ENCODE measurements around the gene MACROD2.

MACROD2 gene

DNA sequence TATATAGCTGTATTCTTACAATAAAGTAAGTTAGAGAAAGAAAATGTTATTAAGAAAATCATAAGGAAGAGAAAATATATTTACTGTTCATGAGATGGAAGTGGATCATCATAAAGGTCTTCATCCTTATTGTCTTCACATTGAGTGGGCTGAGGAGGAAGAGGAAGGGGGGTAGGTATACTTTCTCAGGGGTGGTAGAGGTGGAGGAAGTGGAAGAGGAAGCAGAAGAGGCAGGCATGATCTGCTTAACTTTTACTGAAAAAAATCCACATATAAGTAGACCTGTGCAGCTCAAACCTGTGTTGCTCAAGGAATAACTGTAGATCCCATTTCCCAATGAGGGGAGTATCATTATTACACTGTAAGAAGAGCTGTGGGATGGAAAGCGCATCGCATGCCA, 1863.7 kb downstream of the MACROD2 start:
- H3K4me3 ChIP-seq (ENCODE audit: low read depth, low read length): no peak overlapping the region
- TF ChIP-seq, protein P1, sequence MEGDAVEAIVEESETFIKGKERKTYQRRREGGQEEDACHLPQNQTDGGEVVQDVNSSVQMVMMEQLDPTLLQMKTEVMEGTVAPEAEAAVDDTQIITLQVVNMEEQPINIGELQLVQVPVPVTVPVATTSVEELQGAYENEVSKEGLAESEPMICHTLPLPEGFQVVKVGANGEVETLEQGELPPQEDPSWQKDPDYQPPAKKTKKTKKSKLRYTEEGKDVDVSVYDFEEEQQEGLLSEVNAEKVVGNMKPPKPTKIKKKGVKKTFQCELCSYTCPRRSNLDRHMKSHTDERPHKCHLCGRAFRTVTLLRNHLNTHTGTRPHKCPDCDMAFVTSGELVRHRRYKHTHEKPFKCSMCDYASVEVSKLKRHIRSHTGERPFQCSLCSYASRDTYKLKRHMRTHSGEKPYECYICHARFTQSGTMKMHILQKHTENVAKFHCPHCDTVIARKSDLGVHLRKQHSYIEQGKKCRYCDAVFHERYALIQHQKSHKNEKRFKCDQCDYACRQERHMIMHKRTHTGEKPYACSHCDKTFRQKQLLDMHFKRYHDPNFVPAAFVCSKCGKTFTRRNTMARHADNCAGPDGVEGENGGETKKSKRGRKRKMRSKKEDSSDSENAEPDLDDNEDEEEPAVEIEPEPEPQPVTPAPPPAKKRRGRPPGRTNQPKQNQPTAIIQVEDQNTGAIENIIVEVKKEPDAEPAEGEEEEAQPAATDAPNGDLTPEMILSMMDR (IDR thresholded peaks at IDR 0.05; ENCODE audit: low read depth, low read length, missing control alignments): no peak
- in situ Hi-C loops (cut with HindIII; ENCODE audit: low sequenced_read_pairs): no loop called here
- no peak for DNase-seq (ENCODE audit: low read depth)

DNA sequence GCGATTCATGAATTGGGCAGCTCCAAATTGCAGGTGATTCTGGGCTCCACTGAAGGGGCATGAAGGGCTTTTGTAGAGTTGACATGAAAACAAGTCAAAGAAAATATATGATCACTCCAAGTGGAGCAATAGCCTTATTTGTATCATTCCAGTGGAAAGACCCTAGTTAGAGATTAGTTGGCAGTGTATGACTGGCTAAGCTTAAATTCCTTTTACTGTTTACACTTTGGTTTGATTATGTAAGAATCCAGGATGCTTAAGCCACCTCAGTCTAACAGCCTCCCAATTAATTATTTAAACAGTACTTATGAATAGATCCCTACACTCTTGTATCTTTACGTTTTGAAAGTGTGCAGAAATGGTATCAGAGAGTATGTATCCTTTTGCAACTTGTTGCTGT, 1865.5 kb downstream of the MACROD2 start:
- no peak for DNase-seq (ENCODE audit: low read depth)
- H3K4me3 ChIP-seq (ENCODE audit: low read depth, low read length): no peak overlapping the region
- in situ Hi-C loops (cut with HindIII; ENCODE audit: low sequenced_read_pairs): no loop called here
- TF ChIP-seq, protein P1 (IDR thresholded peaks at IDR 0.05; ENCODE audit: low read depth, low read length, missing control alignments): no peak

DNA sequence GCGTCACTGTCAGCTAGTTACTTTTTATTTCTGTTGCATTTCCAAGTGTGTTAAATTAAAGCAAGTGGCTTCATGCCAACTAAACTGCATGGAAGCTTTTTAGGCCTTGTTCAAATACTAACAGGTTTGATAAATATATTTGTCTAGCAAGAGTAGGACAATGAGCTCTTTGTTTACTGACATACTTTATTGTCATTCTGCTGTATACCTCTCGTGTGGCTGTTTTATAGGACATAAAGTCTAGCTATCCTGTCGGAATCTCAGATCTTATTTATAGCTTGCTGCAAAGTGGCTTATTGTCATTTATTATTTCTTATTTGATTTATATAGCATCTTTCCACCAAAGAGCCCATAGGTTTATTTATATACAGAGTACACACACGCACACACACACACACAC, 1866.9 kb downstream of the MACROD2 start:
- TF ChIP-seq, protein P1 (IDR thresholded peaks at IDR 0.05; ENCODE audit: low read depth, low read length, missing control alignments): no peak
- in situ Hi-C loops (cut with HindIII; ENCODE audit: low sequenced_read_pairs): no loop called here
- H3K4me3 ChIP-seq (ENCODE audit: low read depth, low read length): no peak overlapping the region
- DNase-seq (ENCODE audit: low read depth): no peak

- H3K4me3 ChIP-seq (ENCODE audit: low read depth, low read length): no peak overlapping the region
- in situ Hi-C loops (cut with HindIII; ENCODE audit: low sequenced_read_pairs): no loop called here
- DNase-seq (ENCODE audit: low read depth): no peak
- TF ChIP-seq, protein P1 (IDR thresholded peaks at IDR 0.05; ENCODE audit: low read depth, low read length, missing control alignments): no peak
These were observed 1868.4 kb downstream of the MACROD2 start for GRCh38 chr20:15863735-15864134.

GRCh38 chr20:15865553-15865952, 1870.2 kb downstream of the MACROD2 start:
- TF ChIP-seq, protein P1 (IDR thresholded peaks at IDR 0.05; ENCODE audit: low read depth, low read length, missing control alignments): no peak
- in situ Hi-C loops (cut with HindIII; ENCODE audit: low sequenced_read_pairs): no loop called here
- no peak for DNase-seq (ENCODE audit: low read depth)
- H3K4me3 ChIP-seq (ENCODE audit: low read depth, low read length): no peak overlapping the region

GRCh38 chr20:15866916-15867730, 1871.8 kb downstream of the MACROD2 start:
- DNase-seq (ENCODE audit: low read depth): no peak
- in situ Hi-C loops (cut with HindIII; ENCODE audit: low sequenced_read_pairs): no loop called here
- TF ChIP-seq, protein P1 (IDR thresholded peaks at IDR 0.05; ENCODE audit: low read depth, low read length, missing control alignments): no peak
- no peak overlapping the region for H3K4me3 ChIP-seq (ENCODE audit: low read depth, low read length)

All from astrocyte of the cerebellum (primary cell).